ENCODE data around the gene CPXM1. TPM values are rescaled to one million over a fixed set of nuclear protein-coding genes. Genes with fewer than 3 reads are reported as not detected.

CPXM1 gene
- total RNA-seq, 1 donor from 2014 or later, result 218 TPM

- Mint-ChIP-seq H3K4me3 (no peak overlapping the region), H3K36me3 (ENCODE audit: low read depth) (peaks cover 3% of the 10 kb centered on the region), H3K27ac (ENCODE audit: unreplicated experiment) (no peak overlapping the region), H3K27me3 (ENCODE audit: low read depth) (peaks cover 20% of the 10 kb centered on the region), H3K4me1 (peaks cover 15% of the 10 kb centered on the region), H3K9me3 (peaks cover 8% of the 10 kb centered on the region)
- no peak for DNase-seq (ENCODE audit: low read depth, low spot score)
- TF ChIP-seq CTCF (conservative IDR thresholded peaks at IDR 0.05), result no peak
Observed at GRCh38 chr20:2807019-2807418, 6.6 kb upstream of the CPXM1 start.

- H3K4me1 Mint-ChIP-seq, result peaks cover 18% of the 10 kb centered on the region
- peaks cover 8% of the 10 kb centered on the region for H3K9me3 Mint-ChIP-seq
- peak overlapping the region; percentile 18 for H3K4me3 Mint-ChIP-seq
- H3K27me3 Mint-ChIP-seq (ENCODE audit: low read depth), result peaks cover 20% of the 10 kb centered on the region
- no peak overlapping the region for H3K27ac Mint-ChIP-seq (ENCODE audit: unreplicated experiment)
- no peak for DNase-seq (ENCODE audit: low read depth, low spot score)
- H3K36me3 Mint-ChIP-seq (ENCODE audit: low read depth), result peaks cover 3% of the 10 kb centered on the region
- no peak for TF ChIP-seq CTCF (conservative IDR thresholded peaks at IDR 0.05)
Observed at GRCh38 chr20:2806351-2806701, 5.9 kb upstream of the CPXM1 start.

GRCh38 chr20:2805689-2806350, 5.4 kb upstream of the CPXM1 start:
- Mint-ChIP-seq H3K27ac (ENCODE audit: unreplicated experiment) (no peak overlapping the region), H3K4me3 (peak overlapping the region; percentile 18)

GRCh38 chr20:2804852-2805688, 4.6 kb upstream of the CPXM1 start:
- Mint-ChIP-seq H3K4me1 (peaks cover 27% of the 10 kb centered on the region), H3K9me3 (peaks cover 5% of the 10 kb centered on the region), H3K27ac (ENCODE audit: unreplicated experiment) (no peak overlapping the region), H3K36me3 (ENCODE audit: low read depth) (peaks cover 3% of the 10 kb centered on the region), H3K27me3 (ENCODE audit: low read depth) (peaks cover 16% of the 10 kb centered on the region), H3K4me3 (no peak overlapping the region)
- no peak for DNase-seq (ENCODE audit: low read depth, low spot score)
- TF ChIP-seq CTCF (conservative IDR thresholded peaks at IDR 0.05), result no peak

More at GRCh38 chr20:2805689-2806350, 5.4 kb upstream of the CPXM1 start:
- DNase-seq (ENCODE audit: low read depth, low spot score), result no peak
- Mint-ChIP-seq H3K36me3 (ENCODE audit: low read depth) (peaks cover 3% of the 10 kb centered on the region), H3K9me3 (peaks cover 5% of the 10 kb centered on the region), H3K4me1 (peaks cover 23% of the 10 kb centered on the region), H3K27me3 (ENCODE audit: low read depth) (peaks cover 16% of the 10 kb centered on the region)
- TF ChIP-seq CTCF (conservative IDR thresholded peaks at IDR 0.05), result no peak

- no peak overlapping the region for H3K4me3 Mint-ChIP-seq
Observed at GRCh38 chr20:2804041-2804828, 3.8 kb upstream of the CPXM1 start.

More at GRCh38 chr20:2804041-2804828, 3.8 kb upstream of the CPXM1 start:
- no peak for TF ChIP-seq CTCF (conservative IDR thresholded peaks at IDR 0.05)
- peaks cover 5% of the 10 kb centered on the region for H3K9me3 Mint-ChIP-seq
- H3K4me1 Mint-ChIP-seq, result peaks cover 35% of the 10 kb centered on the region
- peaks cover 3% of the 10 kb centered on the region for H3K36me3 Mint-ChIP-seq (ENCODE audit: low read depth)
- H3K27me3 Mint-ChIP-seq (ENCODE audit: low read depth), result peaks cover 16% of the 10 kb centered on the region
- no peak for DNase-seq (ENCODE audit: low read depth, low spot score)
- H3K27ac Mint-ChIP-seq (ENCODE audit: unreplicated experiment), result peak overlapping the region; percentile 16

Measured in neural crest cell (in vitro differentiated cells).